ENCODE results near the gene YWHAH.

YWHAH gene

GRCh38 chr22:31954535-31955523 is 10.5 kb downstream of the YWHAH start:
- H3K27ac ChIP-seq, result no peak overlapping the region
- TF ChIP-seq ZFX (IDR thresholded peaks at IDR 0.05) (no peak), CTCF (conservative IDR thresholded peaks at IDR 0.05) (no peak)

- TF ChIP-seq ZFX (IDR thresholded peaks at IDR 0.05), result no peak
- TF ChIP-seq CTCF (conservative IDR thresholded peaks at IDR 0.05), result no peak
- H3K27ac ChIP-seq, result no peak overlapping the region
Measured at GRCh38 chr22:31956360-31956759, 12.0 kb downstream of the YWHAH start.

GRCh38 chr22:31957970-31958594 is 13.7 kb downstream of the YWHAH start:
- TF ChIP-seq CTCF (conservative IDR thresholded peaks at IDR 0.05) (no peak), ZFX (IDR thresholded peaks at IDR 0.05) (no peak)
- H3K27ac ChIP-seq, result no peak overlapping the region

- TF ChIP-seq CTCF (conservative IDR thresholded peaks at IDR 0.05), result no peak
- no peak for TF ChIP-seq ZFX (IDR thresholded peaks at IDR 0.05)
- H3K27ac ChIP-seq, result no peak overlapping the region
Measured at GRCh38 chr22:31958625-31959239, 14.4 kb downstream of the YWHAH start.

DNA sequence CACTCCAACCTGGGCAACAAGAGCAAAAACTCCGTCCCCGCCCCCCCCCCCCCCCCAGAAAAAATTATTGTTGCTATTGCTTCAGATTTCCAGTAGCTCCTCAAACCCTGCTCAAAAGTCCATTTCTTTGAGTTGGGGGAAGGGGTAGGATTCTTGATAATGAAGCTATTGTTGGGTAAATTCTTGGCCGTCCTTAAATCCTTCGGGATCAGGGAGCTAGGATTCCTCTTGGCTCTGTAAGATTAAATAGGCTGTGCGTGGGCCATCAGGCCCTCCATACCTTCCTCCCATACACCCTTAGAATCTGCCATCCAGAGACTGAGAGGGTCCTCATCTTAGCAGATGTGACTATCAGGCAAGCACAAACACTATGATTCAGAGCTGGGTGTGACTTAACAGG is 16.4 kb downstream of the YWHAH start:
- H3K27ac ChIP-seq, result no peak overlapping the region
- TF ChIP-seq CTCF (conservative IDR thresholded peaks at IDR 0.05), result no peak
- TF ChIP-seq ZFX (IDR thresholded peaks at IDR 0.05), result no peak

GRCh38 chr22:31962387-31963125 is 18.2 kb downstream of the YWHAH start:
- no peak overlapping the region for H3K27ac ChIP-seq
- TF ChIP-seq CTCF (conservative IDR thresholded peaks at IDR 0.05) (no peak), ZFX (IDR thresholded peaks at IDR 0.05) (no peak)

All from C4-2B (cell line).